Neural crest cell (in vitro differentiated cells): Measurements from ENCODE around the gene SYNJ2. TPM values are rescaled to one million over a fixed set of nuclear protein-coding genes. Genes with fewer than 3 reads are reported as not detected.
"Not testable (repeated sequence)": the region's sequence is repeated elsewhere in the genome, so short reads cannot be mapped to it uniquely, and the experiment has no call there.

Source experiments
- DNase-seq: peaks from one replicate; pipeline ENCODE4 v3.0.0; 2021; ENCODE audit warnings: low read depth, mixed read lengths, low spot score
- H3K27ac Mint-ChIP-seq: one replicate; pipeline ENCODE4 v1.8.0; 2021; ENCODE audit warnings: mild to moderate bottlenecking, mixed read lengths; ENCODE audit not compliant: unreplicated experiment
- H3K27me3 Mint-ChIP-seq: 2 replicates; pipeline ENCODE4 v1.8.0; 2021; ENCODE audit warnings: low read depth, mild to moderate bottlenecking, mixed read lengths
- H3K36me3 Mint-ChIP-seq: 2 replicates; pipeline ENCODE4 v1.8.0; 2021; ENCODE audit warnings: low read depth, mild to moderate bottlenecking, mixed read lengths
- H3K4me1 Mint-ChIP-seq: 2 replicates; pipeline ENCODE4 v1.8.0; 2021; ENCODE audit warnings: mixed read lengths
- H3K4me3 Mint-ChIP-seq: one replicate; pipeline ENCODE4 v1.8.0; 2021; ENCODE audit warnings: mild to moderate bottlenecking, mixed read lengths
- H3K9me3 Mint-ChIP-seq: 2 replicates; pipeline ENCODE4 v1.8.0; 2021; ENCODE audit warnings: mixed read lengths
- CTCF ChIP-seq: fragments of 200-600 bp; sonication (generic); conservative IDR thresholded peaks from 2 replicates; pipeline ENCODE4 v1.5.0; 2021; ENCODE audit warnings: antibody characterized with exemption, mild to moderate bottlenecking
- long read RNA-seq: library from polyadenylated mRNA; unstranded; transcript quantifications from one replicate; pipeline ENCODE4 v2.0.0, GENCODE V29; 2020
- total RNA-seq: library from RNA; stranded (reverse); gene quantifications from 2 replicates; pipeline ENCODE4 v1.2.1, GENCODE V29; 2021

SYNJ2 gene
- 2.9 TPM in 2 replicates for total RNA-seq
- long read RNA-seq, partial matches to known transcripts: 0 of 1 reads
- long read RNA-seq, other reads (novel, unspliced or antisense): 1 of 1 reads

- Mint-ChIP-seq H3K4me1 (peaks cover 8% of the 10 kb centered on the region), H3K4me3 (peak within 1 kb of the TSS; percentile 86), H3K9me3 (no peaks in the 10 kb centered on the region), H3K27ac (no peak within 1 kb of the TSS), H3K36me3 (no peaks in the 10 kb centered on the region), H3K27me3 (peaks cover 74% of the 10 kb centered on the region)
- TF ChIP-seq CTCF: peak; percentile 58
- DNase-seq: peak; percentile 54
Measured at GRCh38 chr6:157981395-157982101, at the start of gene SYNJ2. Gene SYNJ2 (plus strand): TSS chr6:157981863. CDS start chr6:157981962, 99 bp downstream.

GRCh38 chr6:157935786-157936185 lies 45.9 kb upstream of the SYNJ2 start:
- TF ChIP-seq CTCF: no peak
- no peaks in the 10 kb centered on the region for H3K4me1 Mint-ChIP-seq
- no peak overlapping the region for H3K27ac Mint-ChIP-seq
- DNase-seq: no peak
- H3K9me3 Mint-ChIP-seq: no peaks in the 10 kb centered on the region
- no peak overlapping the region for H3K4me3 Mint-ChIP-seq
- peaks cover 7% of the 10 kb centered on the region for H3K36me3 Mint-ChIP-seq
- H3K27me3 Mint-ChIP-seq: no peaks in the 10 kb centered on the region

GRCh38 chr6:157937318-157937717 lies 44.3 kb upstream of the SYNJ2 start:
- no peaks in the 10 kb centered on the region for H3K4me1 Mint-ChIP-seq
- H3K27me3 Mint-ChIP-seq: no peaks in the 10 kb centered on the region
- DNase-seq: no peak
- no peak overlapping the region for H3K27ac Mint-ChIP-seq
- no peak overlapping the region for H3K4me3 Mint-ChIP-seq
- peaks cover 9% of the 10 kb centered on the region for H3K36me3 Mint-ChIP-seq
- no peak for TF ChIP-seq CTCF
- no peaks in the 10 kb centered on the region for H3K9me3 Mint-ChIP-seq

- no peak overlapping the region for H3K27ac Mint-ChIP-seq
- H3K27me3 Mint-ChIP-seq: no peaks in the 10 kb centered on the region
- no peak for TF ChIP-seq CTCF
- DNase-seq: no peak
- no peaks in the 10 kb centered on the region for H3K9me3 Mint-ChIP-seq
- H3K36me3 Mint-ChIP-seq: peaks cover 12% of the 10 kb centered on the region
- H3K4me1 Mint-ChIP-seq: no peaks in the 10 kb centered on the region
- H3K4me3 Mint-ChIP-seq: no peak overlapping the region
Measured at GRCh38 chr6:157937916-157938315, 43.7 kb upstream of the SYNJ2 start.

GRCh38 chr6:157940375-157941036 lies 41.2 kb upstream of the SYNJ2 start:
- H3K36me3 Mint-ChIP-seq: peaks cover 26% of the 10 kb centered on the region
- H3K9me3 Mint-ChIP-seq, DNase-seq, H3K27ac Mint-ChIP-seq, H3K27me3 Mint-ChIP-seq, H3K4me3 Mint-ChIP-seq, H3K4me1 Mint-ChIP-seq: not testable (repeated sequence)
